GM18505 (cell line): ENCODE measurements around the gene TMEM203.
A peak's percentile ranks its signal among the peaks of the same experiment; 100 is the strongest.

Source experiments
- ATAC-seq: cut with Tn5 transposase; IDR thresholded peaks from one replicate; pipeline ENCODE4 v1.9.1; 2021; ENCODE audit not compliant: unreplicated experiment
- POLR2A ChIP-seq: IDR thresholded peaks from 4 replicates; pipeline ENCODE4 v1.6.1; 2011; ENCODE audit warnings: borderline replicate concordance; ENCODE audit not compliant: insufficient read depth, insufficient read length; ENCODE audit errors: extremely low read depth

Gene TMEM203

GRCh38 chr9:137195525-137196220 lies 9.8 kb downstream of the TMEM203 start:
- ATAC-seq, result no peak
- no peak for TF ChIP-seq POLR2A

DNA sequence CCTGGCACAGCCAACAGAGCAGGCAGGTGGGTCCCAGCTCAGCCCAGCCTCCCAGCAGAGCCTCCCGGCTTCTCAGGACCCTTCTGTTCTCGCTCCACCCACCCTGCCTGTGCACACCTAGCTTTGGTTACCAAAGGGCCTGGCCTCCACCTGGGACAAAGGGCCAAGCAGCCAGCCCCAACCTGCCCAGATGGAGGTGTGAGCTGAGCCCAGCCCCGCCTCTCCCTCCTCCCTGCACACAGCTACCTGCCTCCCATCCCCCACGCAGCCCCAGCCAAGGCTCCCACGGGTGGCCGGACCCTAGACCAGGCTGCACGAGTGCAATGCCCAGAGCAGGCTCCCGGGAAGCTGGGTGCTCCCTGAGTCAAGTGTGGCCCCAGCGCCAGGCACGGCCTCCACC lies 10.5 kb downstream of the TMEM203 start:
- ATAC-seq, result no peak
- no peak for TF ChIP-seq POLR2A

GRCh38 chr9:137194388-137194787 lies 11.1 kb downstream of the TMEM203 start:
- ATAC-seq, result no peak
- TF ChIP-seq POLR2A, result no peak

DNA sequence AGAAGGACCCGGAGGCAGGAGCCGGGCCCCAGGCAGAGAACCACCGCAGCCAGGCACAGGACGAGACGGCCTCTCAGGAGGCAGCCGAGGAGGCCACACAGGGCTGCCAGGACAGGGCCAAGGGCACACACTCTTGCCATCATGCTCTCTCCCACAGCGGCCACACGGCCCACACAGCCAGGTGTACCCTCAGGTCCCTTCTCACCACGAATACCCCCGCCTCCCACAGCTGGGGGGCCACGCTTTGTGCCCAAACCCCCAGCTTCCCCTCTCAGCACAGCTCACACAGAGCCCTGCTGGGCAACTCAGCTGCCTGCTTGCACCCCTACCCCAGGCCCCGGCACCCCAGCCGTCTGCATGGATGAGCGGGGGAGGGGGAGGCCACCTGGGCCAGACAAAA lies 11.7 kb downstream of the TMEM203 start:
- ATAC-seq, result no peak
- no peak for TF ChIP-seq POLR2A

DNA sequence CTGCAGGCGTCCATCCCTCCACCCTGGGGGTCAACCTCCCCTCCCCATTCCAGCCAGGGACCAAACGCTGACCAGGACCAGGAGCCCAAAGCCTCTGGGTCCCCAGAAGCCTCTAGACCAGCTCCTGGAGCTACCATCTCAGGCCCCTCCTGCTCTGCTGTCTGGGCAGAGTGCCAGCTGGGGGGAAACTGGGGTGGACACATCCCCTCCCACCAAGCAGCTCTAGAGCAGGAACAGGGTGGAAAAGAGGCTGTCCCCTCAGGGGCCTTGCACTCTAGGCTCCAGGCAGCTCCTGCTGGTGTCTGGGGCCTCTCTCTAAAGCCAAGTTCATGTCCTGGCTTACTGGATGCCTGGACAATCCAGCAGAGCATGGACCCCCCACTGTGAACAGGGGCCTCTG lies 12.6 kb downstream of the TMEM203 start:
- ATAC-seq, result no peak
- TF ChIP-seq POLR2A, result no peak

DNA sequence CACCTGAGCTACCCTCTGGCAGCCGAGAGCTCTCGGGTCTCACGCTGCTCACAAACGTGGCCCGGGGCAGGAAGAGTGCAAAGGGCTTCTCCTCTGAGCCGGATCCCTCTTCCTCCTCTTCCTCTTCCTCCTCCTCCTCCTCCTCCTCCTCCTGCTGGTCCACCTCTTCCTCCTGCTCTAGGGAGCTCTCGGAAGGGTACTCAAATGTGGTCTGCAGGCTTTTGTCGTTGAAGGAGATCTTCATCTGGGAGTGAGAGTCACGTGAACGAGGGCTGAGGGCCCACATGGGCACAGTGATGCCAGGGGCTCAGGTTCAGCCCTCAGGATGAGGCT lies 13.0 kb downstream of the TMEM203 start:
- no peak for TF ChIP-seq POLR2A
- ATAC-seq, result no peak

DNA sequence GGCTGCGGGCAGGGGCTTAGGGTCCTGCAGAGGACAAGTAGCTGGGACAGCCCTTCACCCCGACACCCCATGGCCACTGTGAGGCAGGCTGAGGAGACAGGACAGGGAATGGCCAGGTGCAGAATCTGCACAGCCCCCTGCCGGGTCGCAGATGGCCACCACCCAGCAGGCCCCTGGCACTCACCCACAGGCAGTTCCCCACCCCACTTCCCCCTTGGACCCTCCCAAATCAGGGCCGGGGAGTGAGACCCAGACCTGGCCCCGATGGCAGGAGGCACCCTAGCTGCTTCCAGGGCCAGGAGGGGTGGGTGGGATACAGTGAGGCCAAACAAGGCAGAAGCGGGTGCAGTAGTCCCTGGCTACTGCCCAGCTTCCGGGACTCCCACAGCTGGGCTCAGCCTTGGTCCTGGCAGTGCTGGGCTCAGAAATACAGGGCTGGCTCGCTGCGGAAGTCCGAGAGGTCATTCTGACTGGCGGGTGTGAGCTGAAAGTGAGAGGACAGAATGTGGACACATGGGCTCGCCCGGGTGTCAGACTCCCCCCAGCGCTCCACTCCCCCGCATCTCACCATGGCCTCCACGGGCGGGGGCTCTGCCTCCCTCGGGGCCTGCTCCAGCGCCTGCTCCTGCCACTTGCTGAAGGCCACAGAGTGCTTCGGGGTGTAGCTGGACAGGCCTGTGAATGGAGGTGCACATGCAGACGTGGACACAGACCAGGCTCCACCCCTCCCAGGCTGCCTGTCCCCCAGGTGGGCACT lies 13.6 kb downstream of the TMEM203 start:
- ATAC-seq, result no peak

DNA sequence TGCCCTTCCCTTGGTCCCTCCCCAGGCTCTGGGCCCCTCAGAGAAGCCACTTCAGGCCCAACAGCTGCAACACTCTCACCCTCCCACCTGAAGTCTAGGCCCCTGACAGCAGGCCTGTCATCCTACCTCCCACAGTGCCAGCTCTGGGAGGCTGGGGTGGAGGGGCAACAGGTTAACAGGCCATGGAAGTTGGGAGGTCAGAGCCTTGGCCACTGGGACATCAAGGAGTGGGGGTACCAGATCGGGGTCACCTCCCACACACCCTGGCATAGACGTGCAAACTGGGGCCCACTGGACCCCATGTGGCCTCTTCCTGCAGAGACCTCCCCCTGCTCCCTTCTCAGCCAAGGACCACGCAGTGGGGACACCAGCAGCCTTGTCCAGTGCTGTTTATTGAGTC lies 14.2 kb downstream of the TMEM203 start:
- no peak for ATAC-seq
- TF ChIP-seq POLR2A, result no peak

More for the DNA sequence above, 13.6 kb downstream of the TMEM203 start:
- no peak for TF ChIP-seq POLR2A

GRCh38 chr9:137190315-137190856 lies 15.1 kb downstream of the TMEM203 start:
- no peak for ATAC-seq
- TF ChIP-seq POLR2A, result no peak

DNA sequence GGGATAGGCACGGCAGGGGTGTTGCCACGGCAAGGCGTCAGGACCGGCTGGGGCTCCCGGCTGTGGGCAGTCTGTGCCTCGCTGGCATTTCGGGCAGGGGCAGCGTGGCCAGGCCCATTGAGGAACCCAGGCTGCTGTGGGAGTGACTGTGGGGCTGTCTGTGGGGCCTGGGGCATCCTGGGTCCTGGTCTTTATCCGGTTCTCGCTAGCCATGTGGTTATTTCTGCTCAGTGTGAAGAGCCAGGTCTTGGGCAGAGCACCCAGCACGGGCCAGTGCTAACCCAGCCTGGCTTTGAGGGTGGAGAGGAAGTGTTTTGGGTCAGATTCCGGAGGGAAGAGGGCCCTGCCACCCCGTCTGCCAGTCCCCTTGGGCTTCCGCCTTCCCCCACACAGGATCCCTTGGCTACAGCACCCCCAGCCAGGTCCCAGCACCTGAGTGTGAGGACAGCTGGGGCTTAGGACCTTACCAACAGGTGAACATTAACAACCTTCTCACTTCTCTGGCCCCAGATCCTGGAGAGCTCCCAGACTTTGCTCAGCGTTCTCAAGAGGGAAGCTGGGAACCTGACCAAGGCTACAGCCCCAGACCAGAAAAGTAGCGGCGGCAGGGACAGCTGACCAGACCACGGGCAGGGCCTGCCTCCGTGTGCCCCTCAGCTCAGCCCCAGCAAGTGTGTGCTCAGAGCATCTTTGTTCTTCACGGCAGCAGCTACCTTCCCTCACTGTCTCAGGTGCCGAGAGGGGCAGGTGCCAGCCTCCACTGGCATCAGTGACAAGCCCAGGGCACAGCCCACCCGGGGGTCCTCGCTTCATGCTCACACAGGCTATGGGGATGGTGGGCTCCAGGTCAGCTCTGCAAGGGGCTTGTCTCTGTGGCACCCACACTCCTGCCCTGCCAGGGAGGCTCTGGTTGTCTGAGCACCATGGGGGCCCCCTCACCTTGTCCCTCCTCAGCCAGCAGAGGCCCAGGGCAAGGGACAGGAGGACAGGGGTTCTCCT lies 15.9 kb downstream of the TMEM203 start:
- no peak for ATAC-seq
- no peak for TF ChIP-seq POLR2A

DNA sequence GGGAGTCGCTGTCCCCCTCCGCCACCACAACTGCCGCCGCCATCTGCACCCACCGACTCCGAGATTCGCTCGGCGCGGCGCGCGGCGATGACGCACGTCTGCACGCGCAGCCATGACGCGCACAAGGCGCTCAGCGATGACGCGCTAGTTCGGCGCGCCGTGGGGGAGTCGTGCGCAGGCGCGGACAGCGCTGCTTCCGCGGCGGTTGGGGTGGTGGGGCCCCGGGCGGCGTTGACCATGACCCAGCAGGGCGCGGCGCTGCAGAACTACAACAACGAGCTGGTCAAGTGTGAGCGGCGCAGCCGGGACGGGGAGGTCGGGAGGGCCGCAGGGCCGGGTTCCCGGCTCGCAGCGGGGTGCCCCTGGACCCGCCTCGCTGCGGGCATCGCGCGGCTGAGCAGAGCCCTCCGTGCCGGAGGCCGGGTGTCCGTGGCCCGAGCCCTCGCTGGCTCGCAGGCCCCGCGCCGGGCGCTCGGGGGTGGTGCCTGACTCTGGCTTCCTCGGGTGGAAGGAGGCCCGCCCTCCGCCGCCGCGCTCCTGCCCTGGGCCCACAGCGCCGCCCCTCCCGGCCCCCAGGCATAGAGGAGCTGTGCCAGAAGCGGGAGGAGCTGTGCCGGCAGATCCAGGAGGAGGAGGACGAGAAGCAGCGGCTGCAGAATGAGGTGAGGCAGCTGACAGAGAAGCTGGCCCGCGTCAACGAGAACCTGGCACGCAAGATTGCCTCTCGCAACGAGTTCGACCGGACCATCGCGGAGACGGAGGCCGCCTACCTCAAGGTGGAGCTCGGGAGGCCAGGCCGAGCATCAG lies 16.8 kb downstream of the TMEM203 start, which contains the start of the genes ANAPC2 and SSNA1:
Gene ANAPC2, minus strand, starts transcription at position 71 of the 807 bp plus-strand sequence. Its CDS starts 28 bp downstream, at position 43.
Gene SSNA1, plus strand, starts transcription at position 187 of the 807 bp plus-strand sequence. Its CDS starts 51 bp downstream, at position 238.
- peak; percentile 79 for ATAC-seq
- peak; percentile 88 for TF ChIP-seq POLR2A

DNA sequence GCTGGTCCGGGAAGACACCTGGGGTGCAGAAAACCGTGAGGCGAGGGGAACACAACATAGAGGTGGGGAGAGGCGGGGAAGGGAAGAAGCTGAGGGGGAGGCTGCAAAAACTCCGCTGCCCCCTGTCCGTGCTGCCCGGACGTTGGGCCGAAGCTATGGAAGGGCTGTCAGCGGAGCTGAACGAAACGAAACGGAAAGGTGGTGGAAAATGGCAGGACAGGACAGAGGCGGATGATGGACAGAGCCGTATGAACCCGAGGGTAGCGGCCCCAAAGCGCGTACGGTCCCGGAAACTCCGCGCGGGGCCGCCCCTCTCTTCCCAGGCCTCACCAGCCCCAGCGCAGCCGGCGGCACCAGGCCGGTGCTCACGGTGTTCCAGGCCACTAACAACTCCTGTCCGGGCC lies 17.4 kb downstream of the TMEM203 start:
- TF ChIP-seq POLR2A, result no peak
- peak; percentile 3 for ATAC-seq
